ENCODE measurements around the gene DOP1B.

Gene DOP1B

DNA sequence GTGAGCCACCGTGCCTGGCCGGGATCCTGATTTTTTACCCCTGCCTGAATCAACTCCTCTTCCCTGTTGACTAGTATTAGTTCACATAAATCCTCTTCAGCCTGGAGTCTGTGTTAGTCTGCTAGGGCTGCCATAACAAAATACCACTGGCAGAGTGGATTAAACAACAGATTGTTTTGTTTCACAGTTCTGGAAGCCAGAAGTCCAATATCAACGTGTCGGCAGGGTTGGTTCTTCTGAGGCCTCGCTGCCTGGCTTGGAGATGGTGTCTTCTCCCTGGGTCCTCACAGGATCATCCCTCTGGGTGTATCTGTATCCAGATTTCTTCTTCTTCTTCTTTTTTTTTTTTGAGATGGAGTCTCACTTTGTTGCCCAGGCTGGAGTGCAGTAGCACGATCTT lies 18.2 kb downstream of the DOP1B start:
- no CpG with 5 or more reads among the region's 6 CpGs for WGBS, 2 donors (ENCODE audit: extremely low coverage in 2 of 2, insufficient read length in 2 of 2, insufficient replicate concordance in 1 of 2)
- H4K91ac ChIP-seq (ENCODE audit: low read depth, low read length, poor library complexity): no peak overlapping the region

GRCh38 chr21:36175771-36176565 lies 19.3 kb downstream of the DOP1B start:
- no peak overlapping the region for H2BK12ac ChIP-seq (ENCODE audit: low read length)
- no peak overlapping the region for H3K4me3 ChIP-seq (ENCODE audit: low read length in 2 of 2)
- DNase-seq (ENCODE audit: low spot score): no peak
- H2BK15ac ChIP-seq (ENCODE audit: low read length): no peak overlapping the region
- H3K4me2 ChIP-seq (ENCODE audit: insufficient read depth, low read length, poor library complexity, severe bottlenecking): no peak overlapping the region
- no peak overlapping the region for H2BK5ac ChIP-seq (ENCODE audit: low read length)
- H4K8ac ChIP-seq (ENCODE audit: low read depth, low read length): no peak overlapping the region
- no peaks in the 10 kb centered on the region for H3K9me3 ChIP-seq (replicated peaks in 1 of 2; ENCODE audit: control insufficient read depth in 2 of 2, insufficient read depth in 1 of 2, low read depth in 1 of 2, low read length in 2 of 2)
- H3K4me1 ChIP-seq (ENCODE audit: control insufficient read depth in 2 of 2, insufficient read depth in 1 of 2, low read depth in 1 of 2, low read length in 2 of 2): peaks cover 0 to 5% of the 10 kb centered on the region in 2 donors
- H3K36me3 ChIP-seq (replicated peaks in 1 of 2; ENCODE audit: control insufficient read depth in 2 of 2, insufficient read depth in 2 of 2, low read length in 2 of 2): peaks cover 0 to 3% of the 10 kb centered on the region in 2 donors
- no peak overlapping the region for H3K4ac ChIP-seq (ENCODE audit: low read length)
- no CpG with 5 or more reads among the region's 7 CpGs for WGBS, 2 donors (ENCODE audit: extremely low coverage in 2 of 2, insufficient read length in 2 of 2, insufficient replicate concordance in 1 of 2)
- H3K27ac ChIP-seq (replicated peaks; ENCODE audit: low read length): no peak overlapping the region
- no peak overlapping the region for H3K9ac ChIP-seq (ENCODE audit: low read depth, low read length, poor library complexity)
- no peak overlapping the region for H4K91ac ChIP-seq (ENCODE audit: low read depth, low read length, poor library complexity)
- H3K23ac ChIP-seq (ENCODE audit: low read depth, low read length, poor library complexity): no peak overlapping the region
- H2BK120ac ChIP-seq (ENCODE audit: low read depth, low read length): no peak overlapping the region
- no peak overlapping the region for H3K18ac ChIP-seq (ENCODE audit: low read length)
- no peaks in the 10 kb centered on the region for H3K27me3 ChIP-seq (ENCODE audit: control insufficient read depth in 3 of 3, insufficient read depth in 3 of 3, low read depth in 1 of 3, low read length in 3 of 3)
- peak overlapping the region; percentile 60 for H3K14ac ChIP-seq (ENCODE audit: low read length)
- no peaks in the 10 kb centered on the region for H3K79me1 ChIP-seq (ENCODE audit: low read depth, low read length)
- no peak overlapping the region for H2AK5ac ChIP-seq (ENCODE audit: low read depth, low read length)
- no peak overlapping the region for H2AFZ ChIP-seq (ENCODE audit: low read length)

More for the DNA sequence above, 18.2 kb downstream of the DOP1B start:
- H3K14ac ChIP-seq (ENCODE audit: low read length): no peak overlapping the region
- no peaks in the 10 kb centered on the region for H3K9me3 ChIP-seq (replicated peaks in 1 of 2; ENCODE audit: control insufficient read depth in 2 of 2, insufficient read depth in 1 of 2, low read depth in 1 of 2, low read length in 2 of 2)
- no peaks in the 10 kb centered on the region for H3K79me1 ChIP-seq (ENCODE audit: low read depth, low read length)
- H2AFZ ChIP-seq (ENCODE audit: low read length): no peak overlapping the region
- H4K8ac ChIP-seq (ENCODE audit: low read depth, low read length): no peak overlapping the region
- H3K4me1 ChIP-seq (ENCODE audit: control insufficient read depth in 2 of 2, insufficient read depth in 1 of 2, low read depth in 1 of 2, low read length in 2 of 2): peaks cover 0 to 5% of the 10 kb centered on the region in 2 donors
- no peak overlapping the region for H3K9ac ChIP-seq (ENCODE audit: low read depth, low read length, poor library complexity)
- no peak overlapping the region for H2BK120ac ChIP-seq (ENCODE audit: low read depth, low read length)
- DNase-seq (ENCODE audit: low spot score): no peak
- no peak overlapping the region for H3K4ac ChIP-seq (ENCODE audit: low read length)
- H2BK12ac ChIP-seq (ENCODE audit: low read length): no peak overlapping the region
- no peak overlapping the region for H3K4me2 ChIP-seq (ENCODE audit: insufficient read depth, low read length, poor library complexity, severe bottlenecking)
- H3K18ac ChIP-seq (ENCODE audit: low read length): no peak overlapping the region
- H3K4me3 ChIP-seq (ENCODE audit: low read length in 2 of 2): no peak overlapping the region
- H3K27me3 ChIP-seq (ENCODE audit: control insufficient read depth in 3 of 3, insufficient read depth in 3 of 3, low read depth in 1 of 3, low read length in 3 of 3): no peaks in the 10 kb centered on the region
- H3K36me3 ChIP-seq (replicated peaks in 1 of 2; ENCODE audit: control insufficient read depth in 2 of 2, insufficient read depth in 2 of 2, low read length in 2 of 2): peaks cover 0 to 8% of the 10 kb centered on the region in 2 donors
- H2AK5ac ChIP-seq (ENCODE audit: low read depth, low read length): no peak overlapping the region
- H3K23ac ChIP-seq (ENCODE audit: low read depth, low read length, poor library complexity): no peak overlapping the region
- H3K27ac ChIP-seq (replicated peaks; ENCODE audit: low read length): no peak overlapping the region
- H2BK5ac ChIP-seq (ENCODE audit: low read length): no peak overlapping the region
- H2BK15ac ChIP-seq (ENCODE audit: low read length): no peak overlapping the region

DNA sequence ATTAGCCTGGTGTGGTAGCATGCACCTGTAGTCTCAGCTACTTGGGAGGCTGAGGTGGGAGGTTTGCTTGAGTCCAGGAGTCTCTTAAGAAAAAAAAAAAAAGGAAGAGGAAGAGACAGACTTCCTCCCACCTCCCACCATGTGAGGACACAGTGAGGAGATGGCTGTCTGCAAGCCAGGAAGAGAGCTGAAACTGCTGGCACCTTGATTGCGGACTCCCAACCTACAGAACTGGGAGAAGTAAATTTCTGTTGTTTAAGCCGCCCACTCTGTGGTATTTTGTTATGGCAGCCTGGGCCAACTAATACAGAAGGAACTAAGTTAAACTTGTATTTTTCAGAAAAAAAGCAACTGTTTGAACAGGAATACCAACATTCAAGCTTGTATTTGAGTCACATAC lies 21.7 kb downstream of the DOP1B start:
- Histone ChIP-seq H3K18ac (ENCODE audit: low read length) (no peak overlapping the region), H3K4ac (ENCODE audit: low read length) (no peak overlapping the region), H2BK12ac (ENCODE audit: low read length) (no peak overlapping the region), H4K91ac (ENCODE audit: low read depth, low read length, poor library complexity) (no peak overlapping the region), H2AFZ (ENCODE audit: low read length) (no peak overlapping the region), H3K27me3 (ENCODE audit: control insufficient read depth in 3 of 3, insufficient read depth in 3 of 3, low read depth in 1 of 3, low read length in 3 of 3) (no peaks in the 10 kb centered on the region), H2AK5ac (ENCODE audit: low read depth, low read length) (no peak overlapping the region), H3K4me1 (ENCODE audit: control insufficient read depth in 2 of 2, insufficient read depth in 1 of 2, low read depth in 1 of 2, low read length in 2 of 2) (peaks cover 0 to under 1% of the 10 kb centered on the region in 2 donors), H3K23ac (ENCODE audit: low read depth, low read length, poor library complexity) (no peak overlapping the region), H3K4me2 (ENCODE audit: insufficient read depth, low read length, poor library complexity, severe bottlenecking) (no peak overlapping the region), H2BK15ac (ENCODE audit: low read length) (no peak overlapping the region), H3K14ac (ENCODE audit: low read length) (no peak overlapping the region), H2BK5ac (ENCODE audit: low read length) (no peak overlapping the region), H3K27ac (replicated peaks; ENCODE audit: low read length) (no peak overlapping the region), H3K9me3 (replicated peaks in 1 of 2; ENCODE audit: control insufficient read depth in 2 of 2, insufficient read depth in 1 of 2, low read depth in 1 of 2, low read length in 2 of 2) (no peaks in the 10 kb centered on the region), H3K9ac (ENCODE audit: low read depth, low read length, poor library complexity) (no peak overlapping the region), H2BK120ac (ENCODE audit: low read depth, low read length) (no peak overlapping the region), H4K8ac (ENCODE audit: low read depth, low read length) (no peak overlapping the region), H3K79me1 (ENCODE audit: low read depth, low read length) (no peaks in the 10 kb centered on the region), H3K36me3 (replicated peaks in 1 of 2; ENCODE audit: control insufficient read depth in 2 of 2, insufficient read depth in 2 of 2, low read length in 2 of 2) (peaks cover 0 to 4% of the 10 kb centered on the region in 2 donors), H3K4me3 (ENCODE audit: low read length in 2 of 2) (no peak overlapping the region)
- DNase-seq (ENCODE audit: low spot score): no peak
- WGBS, 2 donors (ENCODE audit: extremely low coverage in 2 of 2, insufficient read length in 2 of 2, insufficient replicate concordance in 1 of 2): no CpG with 5 or more reads among the region's 2 CpGs

- Histone ChIP-seq H2AK5ac (ENCODE audit: low read depth, low read length) (no peak overlapping the region), H2BK12ac (ENCODE audit: low read length) (no peak overlapping the region), H3K4me2 (ENCODE audit: insufficient read depth, low read length, poor library complexity, severe bottlenecking) (no peak overlapping the region), H4K91ac (ENCODE audit: low read depth, low read length, poor library complexity) (no peak overlapping the region), H3K79me1 (ENCODE audit: low read depth, low read length) (no peaks in the 10 kb centered on the region), H3K4ac (ENCODE audit: low read length) (no peak overlapping the region), H3K9ac (ENCODE audit: low read depth, low read length, poor library complexity) (no peak overlapping the region), H3K4me1 (ENCODE audit: control insufficient read depth in 2 of 2, insufficient read depth in 1 of 2, low read depth in 1 of 2, low read length in 2 of 2) (peaks cover 0 to 2% of the 10 kb centered on the region in 2 donors), H2BK5ac (ENCODE audit: low read length) (no peak overlapping the region), H3K14ac (ENCODE audit: low read length) (no peak overlapping the region), H3K23ac (ENCODE audit: low read depth, low read length, poor library complexity) (no peak overlapping the region), H3K27me3 (ENCODE audit: control insufficient read depth in 3 of 3, insufficient read depth in 3 of 3, low read depth in 1 of 3, low read length in 3 of 3) (no peaks in the 10 kb centered on the region), H4K8ac (ENCODE audit: low read depth, low read length) (no peak overlapping the region), H3K18ac (ENCODE audit: low read length) (no peak overlapping the region), H3K4me3 (ENCODE audit: low read length in 2 of 2) (no peak overlapping the region), H2BK120ac (ENCODE audit: low read depth, low read length) (no peak overlapping the region), H3K27ac (replicated peaks; ENCODE audit: low read length) (no peak overlapping the region), H2BK15ac (ENCODE audit: low read length) (no peak overlapping the region), H3K9me3 (replicated peaks in 1 of 2; ENCODE audit: control insufficient read depth in 2 of 2, insufficient read depth in 1 of 2, low read depth in 1 of 2, low read length in 2 of 2) (no peaks in the 10 kb centered on the region), H3K36me3 (replicated peaks in 1 of 2; ENCODE audit: control insufficient read depth in 2 of 2, insufficient read depth in 2 of 2, low read length in 2 of 2) (peaks cover 0 to 6% of the 10 kb centered on the region in 2 donors), H2AFZ (ENCODE audit: low read length) (no peak overlapping the region)
- no peak for DNase-seq (ENCODE audit: low spot score)
Observed at GRCh38 chr21:36179145-36179544, 22.5 kb downstream of the DOP1B start.
